Measurements from ENCODE around the gene DIDO1.

Gene DIDO1

DNA sequence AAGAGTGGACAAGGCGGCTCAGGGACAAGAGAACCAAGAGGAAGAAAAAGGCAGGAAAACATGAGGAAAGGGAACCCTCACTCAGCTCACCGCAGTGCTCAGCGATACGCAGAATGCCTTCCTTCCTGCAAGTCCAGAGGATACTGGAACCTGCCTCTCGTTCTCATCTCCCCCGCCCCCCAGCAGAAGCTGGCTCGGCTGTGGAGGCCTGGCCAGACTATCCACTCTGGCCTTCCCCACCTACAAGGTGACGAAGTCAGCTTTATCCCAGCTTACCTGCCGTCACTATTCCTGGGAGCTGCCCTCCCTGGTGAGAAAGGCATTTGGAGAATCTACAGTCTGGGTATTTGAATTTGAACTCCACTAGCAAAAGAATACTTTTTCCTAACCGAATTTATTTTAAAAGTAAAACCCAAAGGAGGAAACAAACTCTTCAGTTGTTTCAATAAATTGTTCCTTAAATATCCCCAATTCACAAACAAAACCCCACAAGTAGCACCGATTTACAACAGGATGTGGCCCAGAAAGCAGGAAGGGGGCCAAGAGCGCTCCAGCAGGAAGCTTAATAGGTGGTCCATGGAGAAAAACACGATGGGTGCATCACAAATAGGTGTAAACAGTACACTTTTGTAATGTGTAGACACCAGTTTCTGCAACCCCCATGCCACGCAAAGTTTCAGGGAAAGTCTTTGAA is 2.1 kb upstream of the DIDO1 start:
- TF ChIP-seq TAF1 (IDR thresholded peaks at IDR 0.05; ENCODE audit: borderline replicate concordance, insufficient read depth, low read length) (no peak), POLR2AphosphoS5 (IDR thresholded peaks at IDR 0.05; ENCODE audit: low read depth, low read length) (0 out of 2 replicates have a peak, but pooled peaks have one; percentile 6), FOXP2 (optimal IDR thresholded peaks at IDR 0.05; ENCODE audit: borderline replicate concordance, extremely low read depth, extremely low read length, insufficient read depth) (no peak)

- TF ChIP-seq SIN3A (IDR thresholded peaks at IDR 0.05; ENCODE audit: borderline replicate concordance, insufficient read depth, low read length) (no peak), POLR2AphosphoS5 (IDR thresholded peaks at IDR 0.05; ENCODE audit: low read depth, low read length) (no peak), TAF1 (IDR thresholded peaks at IDR 0.05; ENCODE audit: borderline replicate concordance, insufficient read depth, low read length) (no peak), FOXP2 (optimal IDR thresholded peaks at IDR 0.05; ENCODE audit: borderline replicate concordance, extremely low read depth, extremely low read length, insufficient read depth) (no peak)
- TF ChIP-seq, protein P1, sequence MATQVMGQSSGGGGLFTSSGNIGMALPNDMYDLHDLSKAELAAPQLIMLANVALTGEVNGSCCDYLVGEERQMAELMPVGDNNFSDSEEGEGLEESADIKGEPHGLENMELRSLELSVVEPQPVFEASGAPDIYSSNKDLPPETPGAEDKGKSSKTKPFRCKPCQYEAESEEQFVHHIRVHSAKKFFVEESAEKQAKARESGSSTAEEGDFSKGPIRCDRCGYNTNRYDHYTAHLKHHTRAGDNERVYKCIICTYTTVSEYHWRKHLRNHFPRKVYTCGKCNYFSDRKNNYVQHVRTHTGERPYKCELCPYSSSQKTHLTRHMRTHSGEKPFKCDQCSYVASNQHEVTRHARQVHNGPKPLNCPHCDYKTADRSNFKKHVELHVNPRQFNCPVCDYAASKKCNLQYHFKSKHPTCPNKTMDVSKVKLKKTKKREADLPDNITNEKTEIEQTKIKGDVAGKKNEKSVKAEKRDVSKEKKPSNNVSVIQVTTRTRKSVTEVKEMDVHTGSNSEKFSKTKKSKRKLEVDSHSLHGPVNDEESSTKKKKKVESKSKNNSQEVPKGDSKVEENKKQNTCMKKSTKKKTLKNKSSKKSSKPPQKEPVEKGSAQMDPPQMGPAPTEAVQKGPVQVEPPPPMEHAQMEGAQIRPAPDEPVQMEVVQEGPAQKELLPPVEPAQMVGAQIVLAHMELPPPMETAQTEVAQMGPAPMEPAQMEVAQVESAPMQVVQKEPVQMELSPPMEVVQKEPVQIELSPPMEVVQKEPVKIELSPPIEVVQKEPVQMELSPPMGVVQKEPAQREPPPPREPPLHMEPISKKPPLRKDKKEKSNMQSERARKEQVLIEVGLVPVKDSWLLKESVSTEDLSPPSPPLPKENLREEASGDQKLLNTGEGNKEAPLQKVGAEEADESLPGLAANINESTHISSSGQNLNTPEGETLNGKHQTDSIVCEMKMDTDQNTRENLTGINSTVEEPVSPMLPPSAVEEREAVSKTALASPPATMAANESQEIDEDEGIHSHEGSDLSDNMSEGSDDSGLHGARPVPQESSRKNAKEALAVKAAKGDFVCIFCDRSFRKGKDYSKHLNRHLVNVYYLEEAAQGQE (IDR thresholded peaks at IDR 0.05; ENCODE audit: insufficient read depth in 1 of 2, low read depth in 2 of 2, low read length in 2 of 2): no peak
Observed at GRCh38 chr20:62927128-62927705, 912 bp upstream of the DIDO1 start.

DNA sequence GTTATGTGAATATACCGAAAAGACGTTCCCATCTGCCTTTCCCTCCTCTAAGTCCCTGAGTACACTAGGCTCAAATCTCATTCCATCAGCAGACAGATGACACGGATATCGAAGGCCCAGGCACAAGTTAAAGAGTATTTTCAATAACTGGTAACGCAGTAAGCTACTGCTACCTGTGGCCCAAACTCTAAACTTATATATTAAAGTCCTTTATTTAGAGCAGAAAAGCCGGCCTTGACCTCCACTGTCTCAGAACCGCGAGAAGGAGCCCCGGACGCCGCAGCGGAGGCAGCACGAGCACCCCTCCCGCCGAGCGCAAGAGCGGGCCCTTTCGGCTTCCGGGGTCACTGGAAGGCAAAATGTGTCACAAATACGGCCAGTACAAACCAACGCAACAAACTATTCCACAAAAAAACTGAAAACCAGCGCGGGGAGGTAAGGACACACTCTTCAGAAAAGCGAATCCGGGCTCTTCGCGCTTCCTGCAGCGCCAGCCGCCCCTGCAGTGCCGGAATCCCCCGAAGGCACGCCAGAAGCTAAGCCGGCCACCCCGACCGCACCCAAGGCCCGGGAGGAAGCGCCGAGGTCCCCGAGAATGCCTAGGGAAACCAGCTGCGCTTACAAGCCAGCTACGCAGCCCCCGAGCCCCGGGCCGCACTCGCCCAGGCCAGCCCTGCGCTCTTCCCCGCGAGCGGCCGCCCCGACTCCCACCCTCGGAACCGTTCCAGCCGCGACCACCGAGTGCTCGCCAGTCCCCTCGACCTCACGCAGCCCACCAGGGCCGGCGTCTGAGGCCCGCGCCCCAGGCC is 681 bp downstream of the DIDO1 start:
- TF ChIP-seq, protein P1 (IDR thresholded peaks at IDR 0.05; ENCODE audit: insufficient read depth in 1 of 2, low read depth in 2 of 2, low read length in 2 of 2): no peak
- no peak for TF ChIP-seq TAF1 (IDR thresholded peaks at IDR 0.05; ENCODE audit: borderline replicate concordance, insufficient read depth, low read length)
- TF ChIP-seq POLR2AphosphoS5 (IDR thresholded peaks at IDR 0.05; ENCODE audit: low read depth, low read length): no peak
- TF ChIP-seq FOXP2 (optimal IDR thresholded peaks at IDR 0.05; ENCODE audit: borderline replicate concordance, extremely low read depth, extremely low read length, insufficient read depth): no peak
- TF ChIP-seq SIN3A (IDR thresholded peaks at IDR 0.05; ENCODE audit: borderline replicate concordance, insufficient read depth, low read length): no peak

GRCh38 chr20:62925076-62925419 is 1.3 kb downstream of the DIDO1 start:
- TF ChIP-seq, protein P1 (IDR thresholded peaks at IDR 0.05; ENCODE audit: insufficient read depth in 1 of 2, low read depth in 2 of 2, low read length in 2 of 2): no peak
- 0 out of 2 replicates have a peak, but pooled peaks have one; percentile 12 for TF ChIP-seq POLR2AphosphoS5 (IDR thresholded peaks at IDR 0.05; ENCODE audit: low read depth, low read length)

DNA sequence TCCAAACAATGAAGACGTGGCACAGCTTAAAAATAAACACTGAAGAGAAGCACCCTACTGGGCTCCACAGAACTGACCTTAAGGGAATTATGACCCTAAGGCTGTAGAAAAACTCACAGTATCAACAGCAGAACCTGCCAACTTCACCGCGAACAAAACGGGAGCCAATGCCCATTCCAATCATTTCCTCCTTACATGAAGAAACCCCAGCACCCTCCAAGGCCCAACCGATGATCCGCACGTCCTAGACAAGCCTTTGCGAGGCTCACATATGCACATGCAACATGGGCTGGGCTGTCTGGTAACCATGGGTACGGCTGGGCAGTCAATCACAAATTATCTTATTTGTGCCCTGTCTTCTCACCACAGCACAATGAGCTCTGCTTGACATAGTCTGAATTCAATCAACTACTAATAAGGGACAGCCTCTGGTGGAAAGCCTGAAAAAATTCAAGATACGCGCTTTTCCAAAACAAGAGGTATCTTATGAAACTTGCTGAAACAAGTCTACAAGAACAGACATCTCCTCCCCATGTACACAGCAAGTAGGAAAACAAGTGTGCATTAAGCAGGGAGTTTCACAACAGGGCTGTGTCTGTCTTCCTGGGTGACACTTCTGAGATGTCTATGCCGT is 1.7 kb downstream of the DIDO1 start:
- TF ChIP-seq POLR2AphosphoS5 (IDR thresholded peaks at IDR 0.05; ENCODE audit: low read depth, low read length) (no peak), TAF1 (IDR thresholded peaks at IDR 0.05; ENCODE audit: borderline replicate concordance, insufficient read depth, low read length) (no peak), SIN3A (IDR thresholded peaks at IDR 0.05; ENCODE audit: borderline replicate concordance, insufficient read depth, low read length) (no peak)
- TF ChIP-seq, protein P1 (IDR thresholded peaks at IDR 0.05; ENCODE audit: insufficient read depth in 1 of 2, low read depth in 2 of 2, low read length in 2 of 2): no peak
